CD4-positive, alpha-beta memory T cell (primary cell): Measurements from ENCODE around the gene PANX3. TPM values are rescaled to one million over a fixed set of nuclear protein-coding genes. Genes with fewer than 3 reads are reported as not detected.

Source experiments
- CTCF ChIA-PET: fragments of 350-600 bp; sonication (Branson Sonifier 250); formaldehyde crosslinking; loops from one replicate; lab custom pipeline; 2021; ENCODE audit warnings: inconsistent platforms; ENCODE audit not compliant: partially characterized antibody; lab: Charles Lee
- POLR2A ChIA-PET: fragments of 350-600 bp; sonication (Branson Sonifier 250); formaldehyde crosslinking; loops from one replicate; lab custom pipeline; 2021; ENCODE audit not compliant: partially characterized antibody; lab: Charles Lee
- DNase-seq, 5 donors: peaks; one replicate each; pipeline versions ENCODE4 v3.0.0 to v3.0.0-alpha.2; 2020 to 2022; ENCODE audit warnings: mixed read lengths in 1 of 5
- H3K27ac ChIP-seq: one replicate; pipeline ENCODE4 v1.7.0; 2013; ENCODE audit warnings: low read depth, low read length
- H3K27me3 ChIP-seq: 2 replicates; pipeline ENCODE4 v1.7.0; 2013; ENCODE audit warnings: mild to moderate bottlenecking, low read length, moderate library complexity; ENCODE audit not compliant: insufficient read depth
- H3K36me3 ChIP-seq: 2 replicates; pipeline ENCODE4 v1.7.0; 2013; ENCODE audit warnings: mild to moderate bottlenecking, low read length, moderate library complexity; ENCODE audit not compliant: insufficient read depth
- H3K4me1 ChIP-seq: 2 replicates; pipeline ENCODE4 v1.7.0; 2013; ENCODE audit warnings: mild to moderate bottlenecking, low read length, moderate library complexity; ENCODE audit not compliant: insufficient read depth
- H3K4me3 ChIP-seq, 2 donors: one replicate each; pipeline ENCODE4 v1.7.0; 2013; ENCODE audit warnings: low read length in 2 of 2, mild to moderate bottlenecking in 1 of 2
- H3K9me3 ChIP-seq, 2 donors: one replicate each; pipeline ENCODE4 v1.7.0; 2013; ENCODE audit warnings: low read length in 2 of 2, control low read depth in 1 of 2; ENCODE audit not compliant: control insufficient read depth in 1 of 2
- H3K27ac Mint-ChIP-seq, 7 donors: one replicate each; pipeline ENCODE4 v1.8.0; 2020 to 2021; ENCODE audit warnings: mixed read lengths in 7 of 7, mild to moderate bottlenecking in 6 of 7, inconsistent platforms in 3 of 7, moderate library complexity in 3 of 7
- H3K27me3 Mint-ChIP-seq, 2 donors: one replicate each; pipeline ENCODE4 v1.8.0; 2020 to 2021; ENCODE audit warnings: mixed read lengths in 2 of 2
- H3K36me3 Mint-ChIP-seq, 2 donors: one replicate each; pipeline ENCODE4 v1.8.0; 2020 to 2021; ENCODE audit warnings: mixed read lengths in 2 of 2, inconsistent platforms in 1 of 2, mild to moderate bottlenecking in 1 of 2
- H3K4me1 Mint-ChIP-seq, 4 donors: one replicate each; pipeline ENCODE4 v1.8.0; 2020 to 2021; ENCODE audit warnings: mixed read lengths in 4 of 4, mild to moderate bottlenecking in 1 of 4
- H3K4me3 Mint-ChIP-seq, 8 donors: one replicate each; pipeline ENCODE4 v1.8.0; 2020 to 2021; ENCODE audit warnings: mixed read lengths in 8 of 8, mild to moderate bottlenecking in 7 of 8, moderate library complexity in 6 of 8, inconsistent platforms in 3 of 8
- H3K9me3 Mint-ChIP-seq, 8 donors: one replicate each; pipeline ENCODE4 v1.8.0; 2020 to 2021; ENCODE audit warnings: mixed read lengths in 8 of 8, mild to moderate bottlenecking in 5 of 8, inconsistent platforms in 3 of 8, moderate library complexity in 1 of 8
- intact Hi-C: fragments of 100-400 bp; cut with micrococcal nuclease; formaldehyde crosslinking; loops from one replicate; pipeline ENCODE4 v1.15.1; 2023
- polyA plus RNA-seq, 2 donors: library from polyadenylated mRNA; unstranded; fragments of 300-500 nt; fragmentation: Illumina TruSeq; gene quantifications; one replicate each; pipeline ENCODE4 v1.2.3, GENCODE V29; 2021
- total RNA-seq, 2 experiments: library from RNA; stranded (reverse); gene quantifications; one replicate each; pipeline ENCODE4 v1.2.3, GENCODE V29; 2021

The PANX3 gene
- total and polyA plus RNA-seq, 4 experiments from 2014 or later: not detected

- POLR2A ChIA-PET: no interaction called here
- intact Hi-C loops: no loop called here
- H3K27ac Mint-ChIP-seq: peak overlapping the region in 1 of 7 donors; percentile 7
These were observed 31.9 kb downstream of the PANX3 start for GRCh38 chr11:124643042-124643604.

GRCh38 chr11:124643605-124644425 is 32.6 kb downstream of the PANX3 start:
- Mint-ChIP-seq H3K4me1 (peaks cover 0 to 4% (median under 1%) of the 10 kb centered on the region in 4 donors), H3K9me3 (no peaks in the 10 kb centered on the region), H3K27ac (no peak overlapping the region), H3K36me3 (peaks cover 2 to 6% of the 10 kb centered on the region in 2 donors), H3K4me3 (no peak overlapping the region), H3K27me3 (no peaks in the 10 kb centered on the region)
- H3K9me3 ChIP-seq: no peaks in the 10 kb centered on the region
- no peak overlapping the region for H3K27ac ChIP-seq
- H3K4me1 ChIP-seq: peaks cover 4% of the 10 kb centered on the region
- H3K27me3 ChIP-seq: no peaks in the 10 kb centered on the region
- intact Hi-C loops: loop anchor here (1.0 kb wide), 4 partner anchors 25 to 223 kb away; no protein-coding TSS in a partner anchor
- ChIA-PET POLR2A (no interaction called here), CTCF (interaction anchor here (0.6 to 4.5 kb wide), 23 partner anchors 8 to 910 kb away, joined by 3 to 31 read pairs (median 4); partner anchors contain the start of gene TBRG1)
- H3K4me3 ChIP-seq: no peak overlapping the region
- DNase-seq: no peak
- H3K36me3 ChIP-seq: no peaks in the 10 kb centered on the region

More at GRCh38 chr11:124643042-124643604, 31.9 kb downstream of the PANX3 start:
- H3K27me3 ChIP-seq: no peaks in the 10 kb centered on the region
- H3K27ac ChIP-seq: no peak overlapping the region
- H3K27me3 Mint-ChIP-seq: no peaks in the 10 kb centered on the region
- peaks cover 4 to 6% of the 10 kb centered on the region in 2 donors for H3K36me3 Mint-ChIP-seq
- peaks cover 4% of the 10 kb centered on the region for H3K4me1 ChIP-seq
- no peak overlapping the region for H3K4me3 Mint-ChIP-seq
- H3K9me3 Mint-ChIP-seq: no peaks in the 10 kb centered on the region
- no peak for DNase-seq
- no peak overlapping the region for H3K4me3 ChIP-seq
- CTCF ChIA-PET: interaction anchor here (0.9 to 4.5 kb wide), 14 partner anchors 8 to 218 kb away, joined by 3 to 31 read pairs (median 5); no protein-coding TSS in a partner anchor
- H3K36me3 ChIP-seq: peaks cover 4% of the 10 kb centered on the region
- peaks cover 0 to 4% (median under 1%) of the 10 kb centered on the region in 4 donors for H3K4me1 Mint-ChIP-seq
- H3K9me3 ChIP-seq: no peaks in the 10 kb centered on the region

- H3K9me3 Mint-ChIP-seq: no peaks in the 10 kb centered on the region
- H3K4me1 Mint-ChIP-seq: peaks cover 0 to 4% (median under 1%) of the 10 kb centered on the region in 4 donors
- H3K36me3 Mint-ChIP-seq: peaks cover 1 to 6% of the 10 kb centered on the region in 2 donors
- ChIA-PET POLR2A (no interaction called here), CTCF (interaction anchor here (0.6 to 4.5 kb wide), 22 partner anchors 10 to 910 kb away, joined by 3 to 31 read pairs (median 4); partner anchors contain the start of gene TBRG1)
- H3K9me3 ChIP-seq: no peaks in the 10 kb centered on the region
- no peaks in the 10 kb centered on the region for H3K27me3 ChIP-seq
- H3K4me3 Mint-ChIP-seq: no peak overlapping the region
- intact Hi-C loops: loop anchor here (1.0 kb wide), 4 partner anchors 25 to 223 kb away; no protein-coding TSS in a partner anchor
- H3K27ac Mint-ChIP-seq: no peak overlapping the region
- H3K36me3 ChIP-seq: no peaks in the 10 kb centered on the region
- H3K27me3 Mint-ChIP-seq: no peaks in the 10 kb centered on the region
- peaks cover 4% of the 10 kb centered on the region for H3K4me1 ChIP-seq
- no peak overlapping the region for H3K27ac ChIP-seq
- peak in 4 of 5 donors; percentile 25 to 36 (median 31) for DNase-seq
- no peak overlapping the region for H3K4me3 ChIP-seq
These were observed 33.4 kb downstream of the PANX3 start for GRCh38 chr11:124644426-124645280.

GRCh38 chr11:124646148-124646547 is 34.9 kb downstream of the PANX3 start:
- POLR2A ChIA-PET: no interaction called here
- no peaks in the 10 kb centered on the region for H3K9me3 ChIP-seq
- Mint-ChIP-seq H3K4me3 (no peak overlapping the region), H3K4me1 (peaks cover 0 to 4% (median under 1%) of the 10 kb centered on the region in 4 donors), H3K27me3 (no peaks in the 10 kb centered on the region), H3K36me3 (peaks cover 1 to 7% of the 10 kb centered on the region in 2 donors), H3K27ac (peak overlapping the region in 1 of 7 donors; percentile 68), H3K9me3 (no peaks in the 10 kb centered on the region)
- no peak for DNase-seq
- H3K36me3 ChIP-seq: no peaks in the 10 kb centered on the region
- H3K4me1 ChIP-seq: peaks cover 4% of the 10 kb centered on the region
- H3K27me3 ChIP-seq: no peaks in the 10 kb centered on the region
- H3K4me3 ChIP-seq: no peak overlapping the region
- CTCF ChIA-PET: interaction anchor here (0.9 to 4.5 kb wide), 4 partner anchors 118 to 190 kb away, joined by 3 to 31 read pairs (median 6); no protein-coding TSS in a partner anchor
- intact Hi-C loops: no loop called here
- H3K27ac ChIP-seq: no peak overlapping the region

- H3K27ac Mint-ChIP-seq: peak overlapping the region in 1 of 7 donors; percentile 31
- H3K9me3 Mint-ChIP-seq: no peaks in the 10 kb centered on the region
- H3K4me3 Mint-ChIP-seq: no peak overlapping the region
- no peaks in the 10 kb centered on the region for H3K27me3 Mint-ChIP-seq
- intact Hi-C loops: no loop called here
- ChIA-PET POLR2A (no interaction called here), CTCF (interaction anchor here (1.0 to 3.1 kb wide), 3 partner anchors 13 to 188 kb away, joined by 3 to 9 read pairs (median 7); no protein-coding TSS in a partner anchor)
- H3K4me3 ChIP-seq: no peak overlapping the region
- H3K36me3 Mint-ChIP-seq: peaks cover 6 to 23% of the 10 kb centered on the region in 2 donors
- H3K9me3 ChIP-seq: no peaks in the 10 kb centered on the region
- H3K27ac ChIP-seq: no peak overlapping the region
- no peaks in the 10 kb centered on the region for H3K27me3 ChIP-seq
- H3K36me3 ChIP-seq: no peaks in the 10 kb centered on the region
- no peak for DNase-seq
- peaks cover 0 to 4% (median under 1%) of the 10 kb centered on the region in 4 donors for H3K4me1 Mint-ChIP-seq
- peaks cover 4% of the 10 kb centered on the region for H3K4me1 ChIP-seq
These were observed 37.4 kb downstream of the PANX3 start for GRCh38 chr11:124648610-124649009.

- Mint-ChIP-seq H3K27ac (no peak overlapping the region), H3K36me3 (peaks cover 9 to 26% of the 10 kb centered on the region in 2 donors), H3K4me3 (no peak overlapping the region), H3K9me3 (no peaks in the 10 kb centered on the region), H3K27me3 (no peaks in the 10 kb centered on the region), H3K4me1 (no peaks in the 10 kb centered on the region)
- Histone ChIP-seq H3K4me1 (no peaks in the 10 kb centered on the region), H3K4me3 (no peak overlapping the region), H3K27ac (no peak overlapping the region), H3K9me3 (no peaks in the 10 kb centered on the region), H3K36me3 (no peaks in the 10 kb centered on the region), H3K27me3 (no peaks in the 10 kb centered on the region)
- intact Hi-C loops: no loop called here
- POLR2A ChIA-PET: no interaction called here
- CTCF ChIA-PET: no interaction called here
- no peak for DNase-seq
These were observed 45.8 kb downstream of the PANX3 start for GRCh38 chr11:124656774-124657630.
